ENCODE results near the gene VEGFD. TPM values are rescaled to one million over a fixed set of nuclear protein-coding genes. Genes with fewer than 3 reads are reported as not detected.

Gene VEGFD
- total and polyA plus RNA-seq, 2 of the 13 experiments (the other 11 are each of a cell fraction or from before 2014, with no cell fraction given) = 0.11 to 0.35 TPM

GRCh38 chrX:15366506-15367352 lies 17.5 kb downstream of the VEGFD start (continued):
- TF ChIP-seq ZNF800 (CRISPR knock-in tag; IDR thresholded peaks at IDR 0.05) (no peak), KLF15 (CRISPR knock-in tag; IDR thresholded peaks at IDR 0.05; ENCODE audit: borderline replicate concordance) (no peak), TFE3 (CRISPR knock-in tag; IDR thresholded peaks at IDR 0.05) (no peak), DMAP1 (CRISPR knock-in tag; IDR thresholded peaks at IDR 0.05) (no peak)

GRCh38 chrX:15359701-15360100 lies 24.5 kb downstream of the VEGFD start:
- Histone ChIP-seq H3K79me2 (ENCODE audit: insufficient read depth, low read length) (no peaks in the 10 kb centered on the region), H3K9ac (ENCODE audit: insufficient read depth, low read depth, low read length) (no peak overlapping the region), H3K27ac (ENCODE audit: extremely low read length, insufficient read depth, low read length) (no peak overlapping the region), H3K27me3 (ENCODE audit: control insufficient read depth in 1 of 2, insufficient read depth in 2 of 2, low read length in 2 of 2) (no peaks in the 10 kb centered on the region), H3K36me3 (replicated peaks in 1 of 2; ENCODE audit: control insufficient read depth in 1 of 2, insufficient read depth in 2 of 2, low read length in 2 of 2) (no peaks in the 10 kb centered on the region), H2AFZ (ENCODE audit: low read length) (no peak overlapping the region), H3K4me3 (replicated peaks in 1 of 3; ENCODE audit: insufficient read depth in 1 of 3, low read depth in 2 of 3, low read length in 3 of 3) (no peak overlapping the region), H3K9me3 (ENCODE audit: low read length) (no peaks in the 10 kb centered on the region), H3K4me1 (ENCODE audit: insufficient read depth, low read length) (no peaks in the 10 kb centered on the region), H4K20me1 (ENCODE audit: insufficient read depth, low read length) (no peaks in the 10 kb centered on the region), H3K4me2 (ENCODE audit: low read depth, low read length) (no peak overlapping the region)
- no TSS peak for BruUV-seq (replicated peaks)
- in situ Hi-C loops (cut with HindIII; ENCODE audit: extremely low pct_ligation_motif_present, low pct_unique_long_range_greater_than_20kb) = no loop called here
- intact Hi-C loops (cut with micrococcal nuclease; ENCODE audit: unreplicated experiment) = no loop called here
- ATAC-seq (no peak), DNase-seq (ENCODE audit: low spot score) (no peak), FAIRE-seq (no peak)
- WGBS (ENCODE audit: low lambda C conversion rate) = 57% methylated on average over 1 of the region's 2 CpGs
- ChIA-PET CTCF (ENCODE audit: low intra/inter-chr PET ratio, low total read pairs) (no interaction called here), POLR2A (no interaction called here)
- no peak for TF ChIP-seq RARG (CRISPR knock-in tag; IDR thresholded peaks at IDR 0.05; ENCODE audit: low read depth)
- TF ChIP-seq ZNF563 (CRISPR knock-in tag; IDR thresholded peaks at IDR 0.05) = no peak
- no peak for TF ChIP-seq GPN1 (CRISPR knock-in tag; IDR thresholded peaks at IDR 0.05; ENCODE audit: borderline replicate concordance)
- no peak for TF ChIP-seq ATF7-NPFF (CRISPR knock-in tag; IDR thresholded peaks at IDR 0.05; ENCODE audit: low read depth)
- no peak for TF ChIP-seq NFE2L2 (IDR thresholded peaks at IDR 0.05; ENCODE audit: low read length)
- TF ChIP-seq ZNF749 (CRISPR knock-in tag; IDR thresholded peaks at IDR 0.05; ENCODE audit: borderline replicate concordance) = no peak
- no peak for TF ChIP-seq ZNF430 (CRISPR knock-in tag; IDR thresholded peaks at IDR 0.05)
- TF ChIP-seq ATRX (CRISPR knock-in tag; IDR thresholded peaks at IDR 0.05; ENCODE audit: borderline replicate concordance) = no peak
